Natural killer cell (primary cell): Measurements from ENCODE around the gene GPR146. TPM values are rescaled to one million over a fixed set of nuclear protein-coding genes. Genes with fewer than 3 reads are reported as not detected.

Experiments used
- ATAC-seq, 3 donors: fragments of 150-1000 bp in 2 of 3; fragments of 200-7000 bp in 1 of 3; cut with Tn5 transposase; 1 replicate in 1 of 3; 2 replicates in 2 of 3; pipeline ENCODE4 v1.10.0; 2021; ENCODE audit warnings: mild to moderate bottlenecking in 2 of 3, moderate library complexity in 2 of 3
- DNase-seq, 2 donors: peaks; one replicate each; pipeline versions ENCODE4 v3.0.0 to v3.0.0-alpha.2; 2013 to 2021; ENCODE audit warnings: mixed read lengths in 1 of 2
- H3K27ac ChIP-seq: one replicate; pipeline ENCODE4 v1.5.1; 2013; ENCODE audit warnings: mild to moderate bottlenecking, low read length
- H3K27me3 ChIP-seq: one replicate; pipeline ENCODE4 v1.6.1; 2013; ENCODE audit warnings: low read length; ENCODE audit not compliant: control insufficient read depth, insufficient read depth
- H3K36me3 ChIP-seq: one replicate; pipeline ENCODE4 v1.6.1; 2013; ENCODE audit warnings: low read length; ENCODE audit not compliant: control insufficient read depth, insufficient read depth
- H3K4me1 ChIP-seq: one replicate; pipeline ENCODE4 v1.6.1; 2013; ENCODE audit warnings: low read length; ENCODE audit not compliant: control insufficient read depth, insufficient read depth
- H3K4me3 ChIP-seq: one replicate; pipeline ENCODE4 v1.5.1; 2013; ENCODE audit warnings: low read length
- H3K9me3 ChIP-seq: one replicate; pipeline ENCODE4 v1.6.1; 2013; ENCODE audit warnings: low read length; ENCODE audit not compliant: control insufficient read depth, insufficient read depth
- H3K27ac Mint-ChIP-seq, 2 donors: one replicate each; pipeline ENCODE4 v1.8.0; 2022; ENCODE audit warnings: mild to moderate bottlenecking in 2 of 2, mixed read lengths in 2 of 2, moderate library complexity in 1 of 2
- H3K27me3 Mint-ChIP-seq, 2 donors: one replicate each; pipeline ENCODE4 v1.8.0; 2022; ENCODE audit warnings: low read depth in 2 of 2, mixed read lengths in 2 of 2
- H3K36me3 Mint-ChIP-seq: one replicate; pipeline ENCODE4 v1.8.0; 2022; ENCODE audit warnings: mixed read lengths
- H3K4me1 Mint-ChIP-seq, 2 donors: one replicate each; pipeline ENCODE4 v1.8.0; 2022; ENCODE audit warnings: mixed read lengths in 2 of 2
- H3K4me3 Mint-ChIP-seq: one replicate; pipeline ENCODE4 v1.8.0; 2022; ENCODE audit warnings: mild to moderate bottlenecking, moderate library complexity, mixed read lengths
- H3K9me3 Mint-ChIP-seq, 2 donors: one replicate each; pipeline ENCODE4 v1.8.0; 2022; ENCODE audit warnings: mixed read lengths in 2 of 2
- WGBS: methylation state at CpG from one replicate; pipeline ENCODE4 v1.1.7; 2013; ENCODE audit warnings: missing lambda C conversion rate; ENCODE audit not compliant: insufficient coverage; 5-methylcytosine and 5-hydroxymethylcytosine counted together
- intact Hi-C: fragments of 100-400 bp; cut with micrococcal nuclease; formaldehyde crosslinking; loops from one replicate; pipeline ENCODE4 v1.14.2; 2022
- total RNA-seq, 4 donors: library from RNA; stranded (reverse); fragments of 120-200 nt in 1 of 4; gene quantifications; one replicate each; pipeline versions ENCODE4 v1.2.3 to v1.2.4, GENCODE V29; 2013 to 2022
- TF ChIP-seq, protein P1 (sequence below): fragments of 200-600 bp; IDR thresholded peaks from one replicate; pipeline ENCODE4 v1.8.0; 2022; ENCODE audit warnings: antibody characterized with exemption

GPR146 gene
- total RNA-seq, 3 donors from 2014 or later (not counting 1 experiment from before 2014, with no cell fraction given) = 2.3 to 4.5 (median 2.5) TPM

DNA sequence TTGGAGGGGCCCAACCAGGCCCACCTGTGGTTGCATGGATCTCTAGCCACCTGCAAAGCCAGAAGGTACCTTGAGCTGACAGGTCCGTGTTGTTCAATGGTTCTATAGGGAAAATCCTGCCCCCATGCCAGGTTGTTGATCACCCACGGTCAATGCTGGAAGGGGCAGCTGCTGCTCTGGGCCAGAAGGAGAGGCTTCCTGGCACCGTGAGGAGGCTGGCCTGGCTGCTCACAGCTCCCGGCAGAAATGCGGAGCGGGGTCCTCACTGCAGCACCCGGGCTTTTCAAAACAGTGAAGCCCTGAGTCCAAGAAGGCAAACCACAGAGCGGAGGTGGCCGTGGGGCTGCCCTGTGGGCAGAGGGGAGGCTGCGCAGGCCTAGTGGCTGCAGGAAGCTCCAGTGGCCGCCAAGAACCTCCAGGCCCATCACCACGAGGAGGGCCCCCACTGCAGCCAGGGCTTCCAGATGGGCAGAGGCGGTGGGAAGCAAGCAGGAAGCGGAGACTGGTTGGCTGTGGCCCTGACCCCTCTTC lies 25.0 kb upstream of the GPR146 start:
- 91% methylated on average over 14 of the region's 14 CpGs for WGBS
- H3K27me3 Mint-ChIP-seq = no peaks in the 10 kb centered on the region
- peaks cover 6 to 14% of the 10 kb centered on the region in 2 donors for H3K4me1 Mint-ChIP-seq
- Histone ChIP-seq H3K27ac (no peak overlapping the region), H3K4me3 (no peak overlapping the region), H3K36me3 (peaks cover 2% of the 10 kb centered on the region), H3K9me3 (peaks cover 15% of the 10 kb centered on the region), H3K27me3 (no peaks in the 10 kb centered on the region), H3K4me1 (peaks cover 12% of the 10 kb centered on the region)
- H3K9me3 Mint-ChIP-seq = no peaks in the 10 kb centered on the region
- no peak overlapping the region for H3K27ac Mint-ChIP-seq
- ATAC-seq (no peak), DNase-seq (no peak)
- TF ChIP-seq, protein P1, sequence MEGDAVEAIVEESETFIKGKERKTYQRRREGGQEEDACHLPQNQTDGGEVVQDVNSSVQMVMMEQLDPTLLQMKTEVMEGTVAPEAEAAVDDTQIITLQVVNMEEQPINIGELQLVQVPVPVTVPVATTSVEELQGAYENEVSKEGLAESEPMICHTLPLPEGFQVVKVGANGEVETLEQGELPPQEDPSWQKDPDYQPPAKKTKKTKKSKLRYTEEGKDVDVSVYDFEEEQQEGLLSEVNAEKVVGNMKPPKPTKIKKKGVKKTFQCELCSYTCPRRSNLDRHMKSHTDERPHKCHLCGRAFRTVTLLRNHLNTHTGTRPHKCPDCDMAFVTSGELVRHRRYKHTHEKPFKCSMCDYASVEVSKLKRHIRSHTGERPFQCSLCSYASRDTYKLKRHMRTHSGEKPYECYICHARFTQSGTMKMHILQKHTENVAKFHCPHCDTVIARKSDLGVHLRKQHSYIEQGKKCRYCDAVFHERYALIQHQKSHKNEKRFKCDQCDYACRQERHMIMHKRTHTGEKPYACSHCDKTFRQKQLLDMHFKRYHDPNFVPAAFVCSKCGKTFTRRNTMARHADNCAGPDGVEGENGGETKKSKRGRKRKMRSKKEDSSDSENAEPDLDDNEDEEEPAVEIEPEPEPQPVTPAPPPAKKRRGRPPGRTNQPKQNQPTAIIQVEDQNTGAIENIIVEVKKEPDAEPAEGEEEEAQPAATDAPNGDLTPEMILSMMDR = no peak
- no peaks in the 10 kb centered on the region for H3K36me3 Mint-ChIP-seq
- H3K4me3 Mint-ChIP-seq = no peak overlapping the region
- intact Hi-C loops = no loop called here

DNA sequence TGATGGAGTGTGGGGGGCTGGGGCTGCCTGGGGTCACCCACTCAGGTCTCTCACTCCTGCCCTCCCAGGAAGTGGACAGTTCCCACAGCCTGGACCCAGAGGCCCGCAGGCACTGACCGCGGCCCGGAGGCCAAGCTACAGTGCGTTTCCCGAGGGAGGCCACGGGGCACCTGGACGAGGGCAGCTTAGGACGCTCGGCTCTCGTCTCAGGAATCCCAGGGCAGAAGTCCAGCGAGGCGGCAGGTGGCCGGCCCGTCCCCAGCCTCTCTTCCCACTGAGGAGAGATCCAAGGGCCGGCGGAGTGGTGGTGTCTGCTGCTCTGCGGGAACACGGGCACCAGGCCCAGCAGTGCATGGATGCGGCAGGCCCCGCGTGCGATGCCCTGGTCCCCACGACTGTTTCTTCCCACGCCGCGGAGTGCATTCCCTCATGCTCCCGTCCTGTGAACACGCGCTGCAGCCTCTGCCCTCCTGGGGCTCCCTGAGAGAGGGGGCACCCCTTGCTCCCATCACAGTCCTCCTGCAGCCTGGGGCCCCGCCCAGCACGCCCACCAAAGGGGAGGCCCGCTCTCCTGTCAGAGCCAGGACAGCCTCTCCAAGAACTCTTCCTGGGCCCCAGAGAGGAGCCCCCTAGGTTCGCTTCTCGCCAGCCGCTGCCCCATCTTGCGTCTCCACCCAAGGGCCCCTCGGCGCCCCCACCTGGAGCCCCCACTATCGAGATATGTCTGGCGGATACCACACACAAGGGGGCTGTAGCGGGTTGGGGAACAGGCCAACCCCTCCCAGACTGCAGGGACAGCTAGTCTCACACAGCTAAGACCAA lies 24.3 kb upstream of the GPR146 start:
- peaks cover 6 to 15% of the 10 kb centered on the region in 2 donors for H3K4me1 Mint-ChIP-seq
- H3K36me3 Mint-ChIP-seq = no peaks in the 10 kb centered on the region
- no peak for ATAC-seq
- Histone ChIP-seq H3K36me3 (peaks cover 2% of the 10 kb centered on the region), H3K27me3 (no peaks in the 10 kb centered on the region), H3K4me3 (no peak overlapping the region), H3K27ac (no peak overlapping the region), H3K4me1 (peaks cover 18% of the 10 kb centered on the region), H3K9me3 (peaks cover 15% of the 10 kb centered on the region)
- intact Hi-C loops = no loop called here
- H3K4me3 Mint-ChIP-seq = no peak overlapping the region
- no peak for DNase-seq
- H3K27me3 Mint-ChIP-seq = no peaks in the 10 kb centered on the region
- WGBS = 96% methylated on average over 42 of the region's 42 CpGs
- no peak overlapping the region for H3K27ac Mint-ChIP-seq
- TF ChIP-seq, protein P1 = no peak
- no peaks in the 10 kb centered on the region for H3K9me3 Mint-ChIP-seq

DNA sequence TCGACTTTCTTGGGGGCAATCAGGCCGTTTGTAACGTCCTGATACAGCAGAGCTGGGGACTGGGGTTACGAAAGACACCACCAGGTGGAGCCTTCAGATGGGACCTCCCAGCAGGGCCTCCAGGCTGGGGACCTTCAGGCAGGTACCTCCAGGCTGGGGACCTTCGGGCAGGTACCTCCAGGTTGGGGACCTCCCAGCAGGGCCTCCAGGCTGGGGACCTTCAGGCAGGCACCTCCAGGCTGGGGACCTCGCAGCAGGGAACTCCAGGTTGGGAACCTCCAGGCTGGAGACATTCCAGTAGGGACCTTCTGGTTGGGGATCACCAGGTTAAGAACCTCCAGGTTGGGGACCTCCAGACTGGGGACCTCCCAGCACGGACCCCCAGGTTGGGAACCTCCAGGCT lies 23.5 kb upstream of the GPR146 start:
- Histone ChIP-seq H3K4me1 (peaks cover 25% of the 10 kb centered on the region), H3K27ac (no peak overlapping the region), H3K4me3 (no peak overlapping the region), H3K27me3 (no peaks in the 10 kb centered on the region), H3K36me3 (peaks cover 2% of the 10 kb centered on the region), H3K9me3 (peaks cover 15% of the 10 kb centered on the region)
- Mint-ChIP-seq H3K36me3 (no peaks in the 10 kb centered on the region), H3K27me3 (no peaks in the 10 kb centered on the region), H3K27ac (no peak overlapping the region), H3K4me1 (peaks cover 6 to 15% of the 10 kb centered on the region in 2 donors), H3K4me3 (no peak overlapping the region), H3K9me3 (no peaks in the 10 kb centered on the region)
- intact Hi-C loops = no loop called here
- TF ChIP-seq, protein P1 = no peak
- WGBS = 95% methylated on average over 7 of the region's 7 CpGs
- DNase-seq (peak in 1 of 2 donors; percentile 32), ATAC-seq (no peak)
